GM12878 (cell line): ENCODE data around the gene MAPK8IP1. TPM values are rescaled to one million over a fixed set of nuclear protein-coding genes. Genes with fewer than 3 reads are reported as not detected.

Experiments
- ATF7 ChIP-seq: fragments of 450-650 bp; IDR thresholded peaks from 2 replicates; pipeline ENCODE4 v1.6.1; 2016; ENCODE audit warnings: low read depth, mild to moderate bottlenecking
- FOS ChIP-seq: IDR thresholded peaks from 3 replicates; pipeline ENCODE4 v1.6.1; 2011; ENCODE audit warnings: borderline replicate concordance; ENCODE audit not compliant: insufficient read length; ENCODE audit errors: extremely low read depth
- HDGF ChIP-seq: fragments of 450-650 bp; IDR thresholded peaks from 2 replicates; pipeline ENCODE4 v1.6.1; 2016; ENCODE audit warnings: antibody characterized with exemption
- IRF4 ChIP-seq: IDR thresholded peaks from 2 replicates; pipeline ENCODE4 v1.6.1; 2011; ENCODE audit warnings: low read depth, low read length
- MTA2 ChIP-seq: fragments of 450-650 bp; IDR thresholded peaks from 2 replicates; pipeline ENCODE4 v1.6.1; 2016; ENCODE audit warnings: low read depth, mild to moderate bottlenecking, moderate library complexity
- NFYA ChIP-seq: IDR thresholded peaks from 2 replicates; pipeline ENCODE4 v1.6.1; 2011; ENCODE audit warnings: low read depth, mild to moderate bottlenecking, low read length, improper control_type of control experiment, borderline replicate concordance
- SMAD5 ChIP-seq: IDR thresholded peaks from 2 replicates; pipeline ENCODE4 v1.6.1; 2016; ENCODE audit warnings: antibody characterized with exemption, low read depth
- SUZ12 ChIP-seq: fragments of 200-600 bp; sonication (generic); IDR thresholded peaks from one replicate; pipeline ENCODE4 v1.6.1; 2018; ENCODE audit warnings: antibody characterized with exemption, mild to moderate bottlenecking; ENCODE audit not compliant: unreplicated experiment
- USF2 ChIP-seq: IDR thresholded peaks from 2 replicates; pipeline ENCODE4 v1.6.1; 2011; ENCODE audit warnings: low read depth, low read length, improper control_type of control experiment, borderline replicate concordance
- ZBTB11 ChIP-seq: fragments of 450-650 bp; formaldehyde crosslinking; IDR thresholded peaks from 2 replicates; pipeline ENCODE4 v1.5.0; 2022; ENCODE audit warnings: mild to moderate bottlenecking, missing genetic modification characterization
- polyA plus RNA-seq, 11 experiments: library from polyadenylated mRNA; depleted of rRNA in 4 of 11; unstranded in 6 of 11; stranded (reverse) in 5 of 11; fragments of >200 nt; fragmentation: Nextera tagmentation in 4 of 11; fragmentation: Illumina TruSeq in 1 of 11; extraction: Ambion mirVana in 4 of 11; extraction: Trizol in 1 of 11; gene quantifications; 1 replicate in 1 of 11; 2 replicates in 10 of 11; pipeline versions ENCODE4 v1.2.1 to v1.2.3, GENCODE V29; 2011 to 2016; ENCODE audit warnings: inconsistent platforms in 2 of 11, missing spikeins in 2 of 11, low read depth in 1 of 11
- total RNA-seq, 4 experiments: library from RNA; depleted of rRNA in 3 of 4; stranded (reverse); fragments of >200 nt in 3 of 4; fragmentation: Illumina TruSeq in 1 of 4; extraction: Trizol in 1 of 4; gene quantifications; 2 replicates each; pipeline versions ENCODE4 v1.2.1 to v1.2.3, GENCODE V29; 2013 to 2021
- TF ChIP-seq, protein P1 (sequence below): fragments of 450-650 bp; conservative IDR thresholded peaks from 2 replicates; pipeline ENCODE4 v1.6.1; 2017; ENCODE audit warnings: mild to moderate bottlenecking, moderate library complexity

The MAPK8IP1 gene
- total and polyA plus RNA-seq, 10 of the 15 experiments (the other 5 are each of a cell fraction or from before 2014, with no cell fraction given): 0.04 to 0.44 (median 0.11) TPM; not detected in 2

- TF ChIP-seq, protein P1, sequence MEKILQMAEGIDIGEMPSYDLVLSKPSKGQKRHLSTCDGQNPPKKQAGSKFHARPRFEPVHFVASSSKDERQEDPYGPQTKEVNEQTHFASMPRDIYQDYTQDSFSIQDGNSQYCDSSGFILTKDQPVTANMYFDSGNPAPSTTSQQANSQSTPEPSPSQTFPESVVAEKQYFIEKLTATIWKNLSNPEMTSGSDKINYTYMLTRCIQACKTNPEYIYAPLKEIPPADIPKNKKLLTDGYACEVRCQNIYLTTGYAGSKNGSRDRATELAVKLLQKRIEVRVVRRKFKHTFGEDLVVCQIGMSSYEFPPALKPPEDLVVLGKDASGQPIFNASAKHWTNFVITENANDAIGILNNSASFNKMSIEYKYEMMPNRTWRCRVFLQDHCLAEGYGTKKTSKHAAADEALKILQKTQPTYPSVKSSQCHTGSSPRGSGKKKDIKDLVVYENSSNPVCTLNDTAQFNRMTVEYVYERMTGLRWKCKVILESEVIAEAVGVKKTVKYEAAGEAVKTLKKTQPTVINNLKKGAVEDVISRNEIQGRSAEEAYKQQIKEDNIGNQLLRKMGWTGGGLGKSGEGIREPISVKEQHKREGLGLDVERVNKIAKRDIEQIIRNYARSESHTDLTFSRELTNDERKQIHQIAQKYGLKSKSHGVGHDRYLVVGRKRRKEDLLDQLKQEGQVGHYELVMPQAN: no peak
- no peak for TF ChIP-seq ATF7
- no peak for TF ChIP-seq SUZ12
- TF ChIP-seq MTA2: no peak
- no peak for TF ChIP-seq SMAD5
- no peak for TF ChIP-seq FOS
- no peak for TF ChIP-seq HDGF
- no peak for TF ChIP-seq ZBTB11 (CRISPR knock-in tag)
- TF ChIP-seq NFYA: no peak
- TF ChIP-seq USF2: no peak
- no peak for TF ChIP-seq IRF4
Observed at GRCh38 chr11:45919806-45920530, 34.5 kb downstream of the MAPK8IP1 start (continued).
